ENCODE measurements around the gene ZMYND19. TPM values are rescaled to one million over a fixed set of nuclear protein-coding genes. Genes with fewer than 3 reads are reported as not detected.
"Not testable (repeated sequence)": the region's sequence is repeated elsewhere in the genome, so short reads cannot be mapped to it uniquely, and the experiment has no call there.

Gene ZMYND19
- polyA plus RNA-seq, 1 donor: 19.5 TPM

DNA sequence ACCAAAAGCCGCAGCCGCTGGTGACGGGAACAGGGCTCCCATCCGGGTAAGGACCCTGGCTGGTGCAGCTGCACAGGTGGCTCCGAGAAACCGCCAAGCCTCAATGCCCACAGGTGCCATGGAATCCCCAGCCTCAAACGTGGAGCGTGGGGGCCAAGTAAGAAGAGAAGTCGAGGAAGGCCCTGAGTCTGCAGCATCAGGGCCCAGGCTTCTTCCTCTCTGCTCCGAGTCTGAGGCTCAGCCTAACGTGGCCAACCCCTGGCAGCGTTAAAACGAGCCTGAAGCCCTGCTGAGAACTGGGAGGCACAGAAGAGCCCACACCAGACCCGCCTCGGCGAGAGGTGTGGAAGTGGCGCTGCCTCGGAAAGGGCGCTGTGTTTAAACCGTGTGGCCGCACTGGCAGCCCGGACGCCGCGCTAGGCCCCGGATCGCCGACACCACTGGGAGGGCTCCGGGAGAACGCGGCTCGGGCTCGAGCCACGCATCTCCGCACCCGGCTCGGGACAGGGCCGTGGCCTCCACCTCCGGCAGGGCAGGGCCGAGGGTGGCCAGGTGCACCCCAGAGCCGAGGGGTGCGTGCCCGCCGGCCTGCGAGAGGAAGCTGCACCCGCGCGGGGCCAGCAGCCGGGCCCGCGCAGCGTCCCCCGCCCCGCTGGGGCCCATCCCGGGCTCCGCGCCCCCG is 730 bp downstream of the ZMYND19 start:
- no peak for DNase-seq

DNA sequence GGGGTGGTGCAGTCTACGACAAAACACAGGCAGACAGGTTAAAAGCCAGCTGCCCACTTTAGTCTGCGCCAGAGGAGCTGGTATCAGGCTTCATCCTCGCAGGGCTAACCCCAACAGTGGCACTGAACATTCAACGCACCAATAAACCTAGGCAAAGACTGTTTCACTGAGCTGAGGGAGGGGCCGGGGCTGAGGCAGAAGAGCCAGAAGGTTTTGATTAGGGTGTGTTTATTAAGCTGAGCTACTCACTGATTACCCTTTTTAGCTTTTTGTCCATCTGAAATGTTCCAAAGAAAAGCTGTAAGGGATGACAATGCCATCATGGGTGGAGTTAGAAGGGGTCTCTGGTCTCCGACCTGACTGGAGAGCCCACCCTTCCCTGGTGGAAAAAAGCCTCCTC is 1.4 kb downstream of the ZMYND19 start:
- DNase-seq: no peak

DNA sequence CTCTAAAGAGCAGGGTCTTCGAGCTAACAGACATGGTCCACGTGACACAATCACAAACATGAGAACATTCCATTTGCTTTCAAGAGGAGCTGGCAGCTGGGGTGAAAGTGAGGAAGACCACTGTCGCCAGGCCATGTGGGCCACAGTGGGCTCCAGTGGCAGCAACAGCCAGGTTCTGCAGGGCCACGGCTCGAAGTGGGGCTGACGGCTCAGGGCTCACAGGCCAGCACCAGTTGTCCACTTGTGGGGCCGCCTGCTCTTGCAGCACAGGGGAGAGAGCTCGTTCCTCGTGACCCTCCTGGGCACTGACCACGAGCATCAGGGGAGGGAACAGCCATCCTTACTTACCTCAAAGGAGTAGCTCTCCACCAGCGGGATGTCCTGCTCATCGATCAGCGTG is 2.0 kb downstream of the ZMYND19 start:
- no peak for DNase-seq

DNA sequence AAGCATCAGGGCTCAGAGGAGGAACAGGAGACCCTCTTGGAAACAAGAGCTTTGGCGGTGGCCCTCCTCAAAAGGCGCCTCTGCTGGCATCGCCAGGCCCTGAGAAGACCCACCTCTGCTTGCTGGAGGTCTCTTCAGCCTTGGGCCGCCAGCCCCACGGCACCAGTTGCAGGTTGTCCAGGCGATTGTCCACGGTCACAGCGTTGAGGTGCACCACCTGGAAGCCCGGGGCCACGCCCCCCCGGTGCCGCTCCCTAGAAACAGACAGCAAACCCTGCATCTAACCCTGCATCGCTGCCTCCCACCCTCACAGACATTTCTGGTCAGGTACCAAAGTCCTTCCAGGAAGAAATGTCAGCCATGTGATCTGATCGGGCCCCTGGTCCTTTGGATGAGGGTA is 3.5 kb downstream of the ZMYND19 start:
- no peak for DNase-seq

DNA sequence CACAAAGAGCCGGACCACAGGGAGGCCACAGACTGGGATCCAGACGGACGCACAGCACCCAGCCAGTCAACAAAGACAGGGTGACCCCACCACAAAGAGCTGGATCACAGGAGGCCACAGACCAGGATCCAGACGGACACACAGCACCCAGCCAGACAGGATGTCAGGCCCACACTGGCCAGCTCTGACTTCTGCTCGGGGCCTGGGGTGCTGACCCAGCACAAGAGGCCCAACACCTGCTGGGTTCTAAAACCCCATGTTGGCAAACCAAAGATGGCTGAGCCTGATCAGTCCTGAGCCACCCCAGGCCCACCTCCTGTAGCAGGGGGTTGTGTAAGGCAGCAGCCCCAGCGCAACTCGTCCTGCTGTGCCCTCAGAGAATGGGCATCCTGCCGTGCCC is 6.4 kb downstream of the ZMYND19 start:
- no peak for DNase-seq

DNA sequence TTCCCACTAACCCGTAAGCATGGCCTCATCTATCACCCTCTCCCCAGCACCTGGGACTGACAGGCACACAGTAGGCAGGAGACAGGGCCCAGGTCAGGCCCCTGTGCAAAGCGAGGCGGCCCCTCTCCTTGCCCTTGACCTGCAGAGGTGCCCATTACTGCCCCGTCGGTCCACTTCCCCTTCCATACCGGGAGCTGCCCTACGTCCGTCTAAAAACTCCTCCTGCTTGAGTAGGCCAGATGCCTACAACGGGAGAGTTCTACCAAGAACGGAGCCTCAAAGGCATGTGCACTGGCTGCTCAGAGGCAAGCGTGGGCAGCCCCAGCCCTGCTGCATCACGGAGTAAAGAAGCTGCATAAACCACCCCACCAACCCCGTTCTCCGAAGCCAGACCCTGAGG is 7.0 kb downstream of the ZMYND19 start:
- DNase-seq: no peak

DNA sequence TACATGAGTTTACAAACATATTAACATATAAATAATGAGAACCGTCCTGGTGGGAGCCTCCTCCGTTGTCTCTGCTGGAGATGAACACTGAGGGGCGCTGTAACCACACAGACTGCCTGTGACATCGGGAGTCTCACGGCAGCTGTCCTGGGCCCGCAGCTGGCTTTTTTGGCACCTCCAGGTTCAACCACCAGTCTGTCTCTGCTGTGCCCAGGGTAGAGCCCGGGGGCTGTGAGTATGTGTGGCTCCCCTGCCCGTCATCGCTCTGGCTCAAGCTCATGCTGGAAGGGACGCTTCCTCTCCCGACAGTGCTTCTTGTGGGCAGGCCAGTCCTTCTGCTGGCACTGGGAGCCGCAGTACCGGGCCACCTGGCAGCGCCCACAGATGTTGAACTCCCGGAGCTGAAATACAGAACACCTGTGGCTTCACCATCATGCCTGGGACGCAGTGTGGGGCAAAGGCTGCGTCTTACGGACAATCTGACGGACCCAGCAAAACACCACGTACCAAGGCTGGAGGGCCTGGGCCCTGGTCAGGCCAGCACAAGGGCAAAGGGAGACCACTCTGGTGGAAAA is 7.9 kb downstream of the ZMYND19 start:
- no peak for DNase-seq

DNA sequence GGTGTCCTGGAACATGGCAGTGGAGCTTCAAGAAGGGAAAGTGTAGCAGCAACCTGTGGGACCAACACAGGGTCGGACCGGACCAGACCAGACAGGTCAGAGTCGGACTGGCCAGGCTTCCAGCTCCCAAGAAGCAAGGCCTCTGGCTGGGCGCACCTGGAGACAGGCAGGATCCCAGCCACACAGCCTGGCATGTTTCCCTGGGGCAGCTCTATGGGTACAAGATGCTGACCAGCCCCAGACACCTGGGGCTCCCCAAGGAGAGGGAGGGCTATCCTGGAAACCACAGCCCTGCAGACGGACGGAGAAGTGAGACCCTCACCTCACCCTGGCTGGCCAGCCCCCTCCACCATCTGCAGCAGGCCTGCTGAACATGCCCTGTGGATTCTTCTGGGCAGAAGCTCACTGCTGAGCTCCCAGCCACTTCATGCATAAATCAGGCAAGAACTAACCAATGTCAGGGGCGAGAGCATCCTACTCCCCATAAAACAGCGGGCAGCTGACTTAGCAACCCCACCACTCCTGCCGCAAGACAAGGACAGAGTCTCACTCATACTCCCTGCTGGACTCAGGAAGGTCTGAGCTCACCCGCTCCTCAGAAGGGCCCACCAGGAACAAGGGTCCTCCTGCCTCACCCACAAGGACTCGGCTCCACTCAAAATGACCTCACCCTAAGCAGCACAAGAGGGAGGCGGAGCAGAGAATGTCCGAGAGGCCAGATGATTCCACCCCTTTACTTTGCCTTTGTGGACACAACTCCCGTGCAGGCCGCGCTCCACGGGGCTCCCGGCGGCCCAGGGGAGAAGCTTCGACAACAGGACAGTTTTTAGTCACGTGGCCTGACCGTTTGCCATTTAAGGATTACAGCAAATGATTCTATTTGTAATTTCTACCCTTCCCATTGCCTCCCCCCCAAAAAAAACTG is 8.7 kb downstream of the ZMYND19 start:
- DNase-seq: no peak

DNA sequence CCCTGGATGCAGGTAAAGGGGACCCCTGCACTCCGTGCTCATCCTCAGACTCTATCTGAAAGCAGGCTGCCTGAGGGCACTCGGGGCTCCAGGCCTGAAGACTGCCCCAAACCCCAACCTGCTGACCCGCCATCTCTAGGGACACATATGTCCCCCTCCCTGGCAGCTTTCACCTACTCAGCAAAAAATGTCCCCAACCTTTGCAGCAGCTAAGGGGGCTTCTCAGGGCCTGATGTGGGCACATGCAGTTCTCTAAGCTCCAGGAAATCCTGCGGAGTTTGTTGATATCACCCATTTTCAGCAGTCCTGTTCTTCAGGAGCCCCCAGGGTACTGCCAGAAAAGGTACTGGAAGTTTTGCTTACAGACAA is 9.4 kb downstream of the ZMYND19 start:
- no peak for DNase-seq

DNA sequence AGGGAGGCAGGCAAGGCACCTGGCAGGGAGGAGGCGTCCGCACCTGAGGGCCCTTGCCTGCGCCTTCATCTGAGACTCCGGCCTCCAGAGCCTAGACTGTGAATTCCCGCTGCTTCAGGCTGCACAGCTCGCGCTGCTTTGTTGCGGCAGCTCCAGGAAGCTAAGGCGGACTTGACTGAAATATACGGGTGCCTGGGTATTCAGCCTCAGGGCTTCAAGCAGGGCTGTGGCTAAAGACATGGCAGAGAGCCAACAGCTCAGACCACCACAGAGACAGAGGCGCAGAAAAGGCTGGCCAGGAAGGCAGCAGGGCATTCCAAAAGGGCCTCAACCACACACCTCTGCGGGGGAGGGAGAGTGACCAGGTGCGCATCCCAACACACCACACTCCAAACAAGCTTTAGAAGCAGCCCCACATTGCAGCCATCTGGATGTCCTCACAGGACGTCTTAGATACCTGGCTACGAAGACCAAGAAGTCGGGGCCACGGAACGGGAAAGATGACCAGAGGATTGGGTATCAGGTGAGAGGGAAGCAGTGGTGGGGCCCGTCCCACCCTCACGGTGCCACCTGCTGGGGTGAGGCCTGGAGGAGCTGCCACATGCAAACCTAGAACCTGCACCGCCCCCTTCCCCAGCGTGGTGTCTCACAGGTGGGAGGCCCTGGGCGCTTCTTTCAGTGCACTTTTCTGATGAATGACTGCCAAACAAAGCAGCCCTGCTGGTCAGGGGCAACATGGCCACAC is 9.9 kb downstream of the ZMYND19 start:
- DNase-seq: no peak

DNA sequence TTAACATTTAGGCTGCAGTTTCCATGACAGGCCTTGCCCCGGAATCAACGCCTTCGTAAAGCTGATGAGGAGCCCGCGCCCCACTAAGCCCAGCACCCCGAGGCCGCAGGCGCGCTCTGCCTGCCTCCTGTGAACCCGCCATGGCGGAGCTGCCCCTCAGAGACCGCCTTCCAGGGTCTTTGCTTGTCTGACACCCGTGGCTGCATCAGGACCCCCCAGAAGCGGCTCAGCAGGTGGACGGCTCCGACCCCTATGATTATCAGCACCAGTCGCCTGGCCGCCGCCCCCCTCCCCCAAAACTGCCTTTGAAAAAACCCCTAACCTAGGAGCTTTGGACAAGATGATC is 11.1 kb downstream of the ZMYND19 start:
- DNase-seq: no peak

DNA sequence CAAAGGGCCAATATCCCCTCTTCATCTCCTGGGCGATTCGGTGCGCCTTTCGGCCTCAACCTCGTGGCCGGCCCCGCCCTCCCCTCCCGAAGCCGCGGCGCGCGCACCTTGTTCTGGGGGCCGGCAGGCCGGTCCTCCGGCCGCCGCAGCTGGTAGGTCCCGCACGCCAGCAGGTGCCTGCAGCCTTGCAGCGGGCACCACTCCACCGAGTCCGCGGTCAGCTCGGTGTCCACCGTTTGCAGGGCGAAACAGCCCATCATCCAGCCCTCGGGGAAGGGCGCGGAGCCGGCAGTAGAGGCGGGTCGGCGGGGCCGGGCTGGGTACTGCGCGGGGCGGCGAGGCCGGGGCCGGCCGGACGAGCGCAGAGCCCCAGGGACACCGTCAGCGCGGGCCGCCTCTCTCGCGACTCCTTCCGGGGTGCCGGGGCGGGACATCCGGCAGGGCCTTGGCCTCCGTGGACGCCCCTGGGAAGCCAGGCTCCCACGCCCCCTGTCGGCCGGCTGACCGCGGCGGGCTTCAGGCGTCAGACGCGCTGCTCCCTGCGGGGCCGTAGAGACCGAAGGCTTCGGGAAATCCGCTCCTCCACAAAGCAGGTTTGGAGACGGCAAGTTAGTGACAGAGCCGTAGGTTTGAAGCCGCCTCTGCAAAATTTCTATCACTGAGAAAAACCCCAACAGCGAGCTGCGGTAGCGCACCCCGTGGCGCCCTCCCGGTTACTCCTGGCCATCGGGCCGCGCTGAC is 11.6 kb downstream of the ZMYND19 start, which contains the start of gene DPH7:
TSS of gene DPH7 (minus strand) at position 408 of the 741 bp plus-strand sequence. CDS start at position 260, 148 bp downstream.
- DNase-seq: peak; percentile 92

DNA sequence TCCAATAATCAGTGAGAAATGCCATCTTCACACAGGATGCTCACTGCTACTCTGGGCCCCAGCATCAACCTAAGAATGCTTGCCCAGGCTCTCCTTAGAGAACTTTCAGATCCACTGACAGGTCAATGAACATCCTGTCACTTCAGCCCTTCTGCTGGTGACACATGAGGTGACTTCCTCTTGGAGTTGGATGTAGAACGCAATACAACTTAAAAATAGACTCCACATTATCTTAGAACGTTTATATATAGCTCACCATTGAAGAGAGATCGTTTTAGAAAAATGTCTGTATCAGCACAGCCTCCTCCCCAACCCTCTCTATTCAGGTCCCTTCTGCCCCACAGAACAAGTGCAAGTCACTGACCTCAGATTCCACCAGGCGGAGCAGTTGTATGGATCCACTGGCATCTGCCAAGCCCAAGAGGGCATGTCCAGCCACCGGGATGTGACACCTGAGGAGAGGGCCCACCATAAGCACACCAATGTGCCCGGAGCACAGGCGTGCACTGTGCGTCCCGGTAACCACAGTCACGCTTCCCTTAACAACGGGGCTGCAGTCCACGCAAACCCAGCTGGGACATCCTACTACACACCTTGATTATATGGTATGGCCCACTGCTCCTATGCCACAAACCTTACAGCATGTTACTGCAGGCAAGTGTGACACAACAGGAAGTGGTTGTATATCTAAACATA is 14.4 kb downstream of the ZMYND19 start:
- DNase-seq: no peak

DNA sequence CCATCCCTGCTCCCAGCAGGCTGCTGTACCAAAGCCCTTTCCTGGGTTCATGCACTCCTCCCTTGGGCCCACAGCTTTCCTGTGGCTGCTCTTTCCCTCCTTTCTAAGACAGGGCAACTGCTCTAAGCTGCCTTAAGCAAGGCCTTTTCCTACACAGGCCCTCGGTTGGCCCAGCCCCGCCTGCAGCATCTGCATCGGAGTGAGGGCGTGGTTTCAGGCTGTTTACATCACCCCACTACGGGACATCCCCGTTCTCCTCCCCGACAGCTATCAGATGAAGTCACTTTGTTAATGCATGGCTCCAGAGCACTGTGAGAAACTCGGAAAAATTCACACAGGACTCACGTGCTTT is 15.0 kb downstream of the ZMYND19 start:
- no peak for DNase-seq

DNA sequence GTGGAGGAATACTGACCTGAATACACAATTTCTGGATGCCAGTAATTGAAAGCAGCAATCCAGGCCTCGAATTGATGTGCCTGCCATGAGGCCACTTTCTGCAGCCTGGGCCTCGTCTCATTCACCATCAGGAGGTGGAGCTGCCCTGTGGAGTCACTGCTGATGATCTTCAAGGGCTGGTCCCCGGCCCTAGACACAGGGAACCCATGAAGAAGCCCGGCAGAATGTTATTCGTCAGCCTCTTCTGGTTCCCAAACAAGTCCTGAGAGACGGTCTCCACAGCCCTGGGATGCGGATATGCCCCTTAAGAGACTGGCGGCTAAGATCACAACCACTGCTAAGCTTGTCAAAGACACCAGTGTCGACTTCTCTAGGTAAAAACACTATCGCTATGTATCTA is 16.1 kb downstream of the ZMYND19 start:
- DNase-seq: no peak

DNA sequence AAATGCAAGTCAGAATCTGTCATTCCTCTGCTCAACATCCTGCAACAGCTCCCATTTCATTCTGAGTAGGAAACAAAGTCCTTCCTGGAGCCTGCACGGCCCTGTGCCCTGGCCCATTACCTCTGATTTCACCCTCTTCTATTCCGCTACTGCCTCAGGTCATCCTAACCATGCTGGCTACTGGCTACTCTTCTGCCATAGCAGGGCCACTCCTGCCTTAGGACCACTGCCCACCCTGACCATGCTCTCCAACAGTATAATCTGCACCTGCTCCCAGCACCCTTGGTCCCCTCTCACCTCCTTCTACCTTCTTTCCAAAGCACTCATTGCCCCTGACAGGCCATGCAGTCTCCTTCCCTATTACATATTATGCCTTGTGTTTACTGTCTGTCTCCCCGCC is 19.7 kb downstream of the ZMYND19 start:
- DNase-seq: no peak

DNA sequence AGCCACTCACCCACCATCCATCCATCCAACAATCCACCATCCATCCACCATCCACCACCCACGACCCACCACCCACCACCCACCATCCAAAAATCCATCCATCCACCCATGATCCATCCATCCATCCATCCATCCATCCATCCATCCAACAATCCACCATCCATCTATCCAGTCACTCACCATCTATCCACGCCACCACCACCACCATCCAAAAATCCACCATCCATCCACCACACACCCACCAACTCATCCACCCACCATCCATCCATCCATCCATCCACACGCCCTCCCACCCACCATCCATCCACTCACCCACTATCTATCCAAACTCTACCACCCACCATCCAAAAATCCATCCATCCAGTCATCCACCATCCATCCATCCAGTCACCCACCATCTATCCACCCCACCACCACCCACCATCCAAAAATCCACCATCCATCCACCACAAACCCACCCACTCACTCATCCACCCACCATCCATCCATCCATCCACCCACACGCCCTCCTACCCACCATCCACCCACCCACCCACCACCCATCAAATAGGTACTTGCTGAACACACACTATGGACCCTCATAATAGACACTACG is 20.6 kb downstream of the ZMYND19 start:
- no peak for DNase-seq

DNA sequence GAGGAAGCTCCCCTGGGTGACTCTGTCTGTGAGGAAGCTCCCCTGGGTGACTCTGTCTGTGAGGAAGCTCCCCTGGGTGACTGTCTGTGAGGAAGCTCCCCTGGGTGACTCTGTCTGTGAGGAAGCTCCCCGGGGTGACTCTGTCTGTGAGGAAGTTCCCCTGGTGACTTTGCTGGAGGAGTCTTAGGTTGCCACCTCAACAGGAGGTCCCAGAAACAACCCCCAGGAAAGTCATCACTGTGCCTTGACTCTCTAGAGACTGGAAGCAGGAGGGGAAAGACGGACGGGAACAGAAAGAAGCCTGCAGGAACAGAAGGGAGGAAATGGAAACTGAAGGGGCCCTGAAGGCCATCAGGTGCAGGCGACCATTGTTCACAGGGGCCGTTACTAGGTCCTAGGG is 21.9 kb downstream of the ZMYND19 start:
- not testable (repeated sequence) for DNase-seq

DNA sequence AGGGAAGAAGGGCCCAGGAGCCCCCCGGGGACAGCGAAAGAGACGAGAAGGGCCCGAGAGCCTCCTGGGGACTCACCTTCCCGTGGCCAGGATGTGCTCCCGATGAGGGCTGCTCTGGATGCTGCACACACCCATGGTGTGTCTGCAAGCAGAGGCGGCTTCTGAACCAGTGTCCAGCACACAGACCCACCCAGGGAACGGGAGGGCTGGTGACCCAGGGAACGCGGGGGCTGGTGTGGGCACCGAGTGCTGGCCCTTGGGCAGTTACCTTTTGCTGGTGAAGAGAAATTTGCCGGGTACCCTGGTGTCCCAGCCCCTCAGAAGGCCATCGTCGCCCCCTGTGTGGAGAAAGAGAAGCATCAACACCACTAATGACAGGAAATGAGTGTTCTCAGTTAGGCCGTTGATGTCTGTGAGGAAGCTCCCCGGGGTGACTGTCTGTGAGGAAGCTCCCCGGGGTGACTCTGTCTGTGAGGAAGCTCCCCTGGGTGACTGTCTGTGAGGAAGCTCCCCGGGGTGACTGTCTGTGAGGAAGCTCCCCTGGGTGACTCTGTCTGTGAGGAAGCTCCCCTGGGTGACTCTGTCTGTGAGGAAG is 25.4 kb downstream of the ZMYND19 start:
- DNase-seq: no peak

DNA sequence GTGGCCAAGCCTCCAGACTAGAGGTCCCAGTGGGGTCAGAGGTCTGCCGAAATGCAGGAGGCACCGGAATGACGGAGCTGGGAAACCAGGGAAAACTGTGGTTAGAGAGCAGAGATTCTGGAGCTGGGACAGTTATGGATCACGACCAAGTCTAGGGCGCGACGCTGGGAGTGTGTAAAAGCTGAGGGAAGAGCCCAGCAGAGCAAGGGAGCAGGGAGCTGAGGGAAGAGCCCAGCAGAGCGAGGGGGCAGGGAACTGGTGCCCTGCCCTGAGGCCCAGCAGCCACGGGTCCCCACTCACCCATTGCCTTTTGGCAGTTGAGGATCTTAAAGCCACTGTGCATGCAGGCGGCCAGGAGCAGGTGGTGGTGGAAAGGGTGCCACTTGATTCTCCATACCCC is 26.2 kb downstream of the ZMYND19 start:
- DNase-seq: no peak
